C1 segment of cervical spinal cord (tissue), 14 donors: ENCODE measurements around the gene SLC35F3.
A peak's percentile ranks its signal among the peaks of the same experiment; 100 is the strongest.
"Not testable (repeated sequence)": the region's sequence is repeated elsewhere in the genome, so short reads cannot be mapped to it uniquely, and the experiment has no call there.

Experiments used
- DNase-seq, 14 donors: peaks; one replicate each; lab custom pipeline; 2025; lab: John Stamatoyannopoulos, UW

Gene SLC35F3

GRCh38 chr1:234103198-234103597 lies 198.7 kb downstream of the SLC35F3 start:
- no peak for DNase-seq

- no peak for DNase-seq
These were observed 201.6 kb downstream of the SLC35F3 start for GRCh38 chr1:234106032-234106431.

- no peak for DNase-seq
These were observed 203.0 kb downstream of the SLC35F3 start for GRCh38 chr1:234107416-234108021.

- DNase-seq, result no peak
These were observed 204.4 kb downstream of the SLC35F3 start for GRCh38 chr1:234108921-234109320.

GRCh38 chr1:234109840-234110239 lies 205.4 kb downstream of the SLC35F3 start:
- DNase-seq, result no peak

- DNase-seq, result peak in 4 of 14 donors; percentile 5 to 61 (median 6)
These were observed 207.1 kb downstream of the SLC35F3 start for GRCh38 chr1:234111458-234112142.

- DNase-seq, result peak in 3 of 14 donors; percentile 2 to 59 (median 17)
These were observed 210.3 kb downstream of the SLC35F3 start for GRCh38 chr1:234114648-234115307.

GRCh38 chr1:234118911-234119310 lies 214.4 kb downstream of the SLC35F3 start:
- no peak for DNase-seq

- DNase-seq, result peak in 1 of 14 donors; percentile 25
These were observed 215.0 kb downstream of the SLC35F3 start for GRCh38 chr1:234119431-234119830.

GRCh38 chr1:234120327-234120944 lies 216.0 kb downstream of the SLC35F3 start:
- DNase-seq, result peak in 1 of 14 donors; percentile 8

- DNase-seq, result not testable (repeated sequence)
These were observed 217.2 kb downstream of the SLC35F3 start for GRCh38 chr1:234121659-234122058.

GRCh38 chr1:234122571-234122970 lies 218.1 kb downstream of the SLC35F3 start:
- not testable (repeated sequence) for DNase-seq

GRCh38 chr1:234123867-234124266 lies 219.4 kb downstream of the SLC35F3 start:
- no peak for DNase-seq

GRCh38 chr1:234125283-234125682 lies 220.8 kb downstream of the SLC35F3 start:
- no peak for DNase-seq

GRCh38 chr1:234125714-234126113 lies 221.2 kb downstream of the SLC35F3 start:
- DNase-seq, result no peak

GRCh38 chr1:234127026-234127671 lies 222.7 kb downstream of the SLC35F3 start:
- no peak for DNase-seq

GRCh38 chr1:234132795-234133194 lies 228.3 kb downstream of the SLC35F3 start:
- no peak for DNase-seq

- no peak for DNase-seq
These were observed 230.4 kb downstream of the SLC35F3 start for GRCh38 chr1:234134878-234135277.

GRCh38 chr1:234135501-234135900 lies 231.0 kb downstream of the SLC35F3 start:
- no peak for DNase-seq

GRCh38 chr1:234136073-234136472 lies 231.6 kb downstream of the SLC35F3 start:
- DNase-seq, result no peak

- no peak for DNase-seq
These were observed 235.5 kb downstream of the SLC35F3 start for GRCh38 chr1:234139966-234140365.

GRCh38 chr1:234140388-234140787 lies 235.9 kb downstream of the SLC35F3 start:
- no peak for DNase-seq
